ENCODE data around the gene KRTAP9-1. TPM values are rescaled to one million over a fixed set of nuclear protein-coding genes. Genes with fewer than 3 reads are reported as not detected.
"Not testable (repeated sequence)": the region's sequence is repeated elsewhere in the genome, so short reads cannot be mapped to it uniquely, and the experiment has no call there.

KRTAP9-1 gene
- total RNA-seq, 2 experiments from 2014 or later: not detected

DNA sequence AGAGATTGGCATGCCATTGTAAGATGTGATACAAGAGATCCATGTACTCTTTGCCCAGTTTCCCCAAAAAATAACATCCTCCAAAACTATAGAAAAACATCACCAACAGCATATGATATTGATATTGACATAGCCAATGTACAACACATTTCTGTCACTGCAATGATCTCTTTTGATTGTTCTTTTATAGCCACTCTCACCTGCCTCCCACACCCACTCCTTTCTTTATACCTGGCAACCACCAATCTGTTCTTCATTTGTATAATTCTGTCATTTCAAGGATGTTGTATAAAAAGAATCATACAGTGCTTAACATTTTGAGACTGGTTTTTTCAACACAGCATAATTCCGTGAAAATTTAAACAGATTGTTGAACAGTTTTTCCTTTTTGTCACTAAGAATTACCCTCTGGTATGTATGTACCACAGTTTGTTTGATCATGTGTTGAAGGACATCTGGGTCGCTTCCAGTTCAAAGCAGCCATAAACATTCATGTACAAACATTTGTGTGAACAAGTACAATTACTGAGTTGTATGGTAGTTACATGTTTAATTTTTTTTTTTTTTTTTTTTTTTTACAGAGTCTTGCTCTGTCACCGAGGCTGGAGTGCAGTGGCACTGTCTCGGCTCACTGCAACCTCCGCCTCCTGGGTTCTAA, 9.9 kb downstream of the KRTAP9-1 start:
- ChIA-PET POLR2A (no interaction called here), CTCF (no interaction called here)
- no peak overlapping the region for H3K27ac Mint-ChIP-seq
- no peak for DNase-seq
- H3K27me3 Mint-ChIP-seq: peaks cover 9% of the 10 kb centered on the region
- H3K4me3 Mint-ChIP-seq: no peak overlapping the region
- no peaks in the 10 kb centered on the region for H3K36me3 Mint-ChIP-seq (ENCODE audit: low read depth)
- no peaks in the 10 kb centered on the region for H3K9me3 Mint-ChIP-seq
- H3K4me1 Mint-ChIP-seq: no peaks in the 10 kb centered on the region

DNA sequence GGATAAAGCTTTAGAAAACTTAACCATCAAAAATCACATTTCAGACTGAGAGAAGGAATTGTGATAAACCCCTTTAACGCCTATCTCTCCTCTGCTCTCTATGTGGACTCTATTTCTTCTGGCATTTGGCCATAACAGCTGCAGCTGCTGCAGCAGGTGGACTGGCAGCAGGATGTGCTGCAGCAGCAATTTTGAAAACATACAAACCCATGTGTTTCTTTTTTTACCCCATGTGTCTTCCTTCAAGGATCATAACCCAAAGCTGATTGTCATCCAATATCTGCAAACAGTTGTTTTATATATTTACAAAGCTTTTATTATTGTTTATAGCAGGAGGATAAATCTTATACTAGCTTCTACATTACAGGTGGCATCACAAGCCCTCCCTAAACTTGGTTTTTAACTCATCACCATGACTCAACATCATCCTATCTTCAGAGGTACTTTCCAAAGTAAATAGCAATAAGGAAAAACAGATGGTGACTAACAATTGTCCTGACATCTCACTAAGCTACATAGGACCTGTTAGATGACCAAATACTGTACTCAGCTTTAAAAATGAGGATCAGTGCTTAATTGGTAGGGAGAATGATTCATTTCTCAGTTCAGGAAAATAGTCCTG, 22.3 kb downstream of the KRTAP9-1 start:
- CTCF ChIA-PET: no interaction called here
- H3K9me3 Mint-ChIP-seq: no peaks in the 10 kb centered on the region
- H3K36me3 Mint-ChIP-seq (ENCODE audit: low read depth): no peaks in the 10 kb centered on the region
- H3K27ac Mint-ChIP-seq: no peak overlapping the region
- no peak for DNase-seq
- H3K27me3 Mint-ChIP-seq: peaks cover 29% of the 10 kb centered on the region
- no peaks in the 10 kb centered on the region for H3K4me1 Mint-ChIP-seq
- POLR2A ChIA-PET: no interaction called here
- H3K4me3 Mint-ChIP-seq: no peak overlapping the region

DNA sequence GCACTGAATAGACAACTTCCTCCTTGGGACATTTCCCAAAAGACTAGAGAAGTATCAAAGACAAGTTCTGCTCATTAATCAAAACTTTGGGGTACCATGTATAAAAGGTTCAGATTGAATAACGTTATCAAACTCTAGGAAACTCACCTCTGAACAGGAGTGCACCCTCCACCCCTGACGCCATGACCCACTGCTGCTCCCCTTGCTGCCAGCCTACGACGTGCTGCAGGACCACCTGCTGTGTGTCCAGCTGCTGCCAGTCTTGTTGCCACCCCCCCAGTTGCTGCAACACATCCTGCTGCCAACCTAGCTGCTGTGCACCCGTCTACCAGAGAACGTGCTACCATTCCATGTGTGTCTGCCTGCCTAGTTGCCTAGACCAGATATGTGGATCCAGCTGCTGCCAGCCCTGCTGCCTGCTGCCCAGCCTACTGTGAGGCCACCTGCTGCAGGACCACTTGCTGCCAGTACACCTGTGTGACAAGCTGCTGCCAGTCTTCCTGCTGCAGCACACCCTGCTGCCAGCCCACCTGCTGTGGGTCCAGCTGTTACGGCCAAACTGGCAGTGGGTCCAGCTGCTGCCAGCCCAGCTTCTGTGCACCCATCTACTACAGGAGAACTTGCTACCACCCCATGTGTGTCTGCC, 23.0 kb downstream of the KRTAP9-1 start:
- Mint-ChIP-seq H3K9me3 (no peaks in the 10 kb centered on the region), H3K36me3 (ENCODE audit: low read depth) (no peaks in the 10 kb centered on the region), H3K4me1 (no peaks in the 10 kb centered on the region), H3K4me3 (no peak overlapping the region), H3K27me3 (peaks cover 31% of the 10 kb centered on the region), H3K27ac (no peak overlapping the region)
- POLR2A ChIA-PET: no interaction called here
- CTCF ChIA-PET: no interaction called here
- DNase-seq: no peak

DNA sequence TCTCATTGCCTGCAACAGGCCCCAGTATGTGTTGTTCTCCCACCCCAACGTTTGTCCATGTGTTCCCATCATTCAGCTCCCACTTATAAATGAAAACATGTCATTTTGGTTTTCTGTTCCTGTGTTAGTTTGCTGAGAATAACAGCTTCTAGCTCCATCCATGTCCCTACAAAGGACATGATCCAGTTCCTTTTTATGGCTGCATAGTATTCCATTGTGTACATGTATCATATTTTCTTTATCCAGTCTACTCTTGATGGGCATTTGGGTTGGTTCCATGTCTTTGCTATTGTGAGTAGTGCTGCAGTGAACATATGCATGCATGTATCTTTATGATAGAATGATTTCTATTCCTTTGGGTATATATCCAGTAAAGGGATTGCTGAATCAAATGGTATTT, 26.0 kb downstream of the KRTAP9-1 start:
- Mint-ChIP-seq H3K4me1 (no peaks in the 10 kb centered on the region), H3K27me3 (peaks cover 16% of the 10 kb centered on the region), H3K27ac (no peak overlapping the region), H3K4me3 (no peak overlapping the region), H3K9me3 (peaks cover 7% of the 10 kb centered on the region), H3K36me3 (ENCODE audit: low read depth) (no peaks in the 10 kb centered on the region)
- POLR2A ChIA-PET: no interaction called here
- CTCF ChIA-PET: no interaction called here
- DNase-seq: no peak

DNA sequence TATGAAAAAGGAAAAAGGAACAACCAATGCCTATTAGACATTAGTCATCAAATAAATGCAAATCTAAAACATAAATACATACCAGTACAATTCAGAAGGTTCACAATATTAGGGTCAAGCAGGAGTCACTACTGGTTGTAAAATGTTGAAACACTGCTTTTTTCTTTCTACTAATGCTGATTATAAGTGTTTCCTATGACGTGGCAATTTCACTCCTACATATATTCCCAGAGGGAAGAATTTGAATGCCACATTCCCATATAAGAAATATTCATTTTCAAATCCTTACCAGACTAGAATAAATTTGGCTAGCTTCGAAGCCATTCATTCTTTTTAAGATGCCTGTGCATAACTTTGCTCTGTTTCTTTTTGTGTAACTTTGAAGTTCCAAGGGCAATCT, 34.1 kb downstream of the KRTAP9-1 start:
- DNase-seq: no peak
- H3K36me3 Mint-ChIP-seq (ENCODE audit: low read depth): no peaks in the 10 kb centered on the region
- ChIA-PET CTCF (interaction anchor here (1.3 kb wide), 1 partner anchor 27 kb away, joined by 3 read pairs; no protein-coding TSS in a partner anchor), POLR2A (no interaction called here)
- H3K9me3 Mint-ChIP-seq: peaks cover 8% of the 10 kb centered on the region
- no peak overlapping the region for H3K4me3 Mint-ChIP-seq
- no peaks in the 10 kb centered on the region for H3K4me1 Mint-ChIP-seq
- H3K27ac Mint-ChIP-seq: no peak overlapping the region
- peaks cover 12% of the 10 kb centered on the region for H3K27me3 Mint-ChIP-seq

DNA sequence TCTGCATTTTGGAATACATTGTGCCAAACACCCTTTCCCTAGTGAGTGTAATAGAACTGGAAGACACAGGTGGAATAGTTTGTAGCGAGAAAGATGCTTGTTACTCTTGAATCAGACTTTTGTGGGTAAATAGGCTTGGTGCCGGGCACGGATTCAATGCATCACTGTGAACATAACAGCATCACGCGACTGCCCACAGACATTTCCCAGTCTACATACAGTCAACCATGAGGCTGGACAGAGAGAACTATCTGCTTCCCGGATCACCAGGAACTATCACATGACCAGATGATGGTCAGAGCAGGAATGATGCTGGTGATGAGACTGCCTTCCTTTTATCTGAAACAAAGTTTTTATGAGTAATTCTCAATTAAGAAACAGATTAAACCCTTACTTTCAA, 36.4 kb downstream of the KRTAP9-1 start:
- H3K4me1 Mint-ChIP-seq: no peaks in the 10 kb centered on the region
- H3K36me3 Mint-ChIP-seq (ENCODE audit: low read depth): no peaks in the 10 kb centered on the region
- peaks cover 9% of the 10 kb centered on the region for H3K27me3 Mint-ChIP-seq
- H3K27ac Mint-ChIP-seq: no peak overlapping the region
- ChIA-PET CTCF (interaction anchor here (1.0 kb wide), 1 partner anchor 322 kb away, joined by 3 read pairs; no protein-coding TSS in a partner anchor), POLR2A (no interaction called here)
- no peak for DNase-seq
- H3K9me3 Mint-ChIP-seq: no peaks in the 10 kb centered on the region
- no peak overlapping the region for H3K4me3 Mint-ChIP-seq

DNA sequence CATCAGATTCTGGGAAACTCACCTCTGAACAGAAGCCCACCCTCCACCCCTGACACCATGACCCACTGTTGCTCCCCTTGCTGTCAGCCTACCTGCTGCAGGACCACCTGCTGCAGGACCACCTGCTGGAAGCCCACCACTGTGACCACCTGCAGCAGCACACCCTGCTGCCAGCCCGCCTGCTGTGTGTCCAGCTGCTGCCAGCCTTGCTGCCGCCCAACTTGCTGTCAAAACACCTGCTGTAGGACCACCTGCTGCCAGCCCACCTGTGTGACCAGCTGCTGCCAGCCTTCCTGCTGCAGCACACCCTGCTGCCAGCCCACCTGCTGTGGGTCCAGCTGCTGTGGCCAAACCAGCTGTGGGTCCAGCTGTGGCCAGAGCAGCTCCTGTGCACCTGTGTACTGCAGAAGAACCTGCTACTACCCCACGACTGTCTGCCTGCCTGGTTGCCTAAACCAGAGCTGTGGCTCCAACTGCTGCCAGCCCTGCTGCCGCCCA, 37.0 kb downstream of the KRTAP9-1 start, which contains the start of gene KRTAP9-2:
TSS of gene KRTAP9-2 (plus strand) at position 51 of the 498 bp plus-strand sequence. CDS start at position 58, 7 bp downstream.
- H3K27me3 Mint-ChIP-seq; H3K4me3 Mint-ChIP-seq; CTCF ChIA-PET; H3K36me3 Mint-ChIP-seq (ENCODE audit: low read depth); H3K4me1 Mint-ChIP-seq; DNase-seq; H3K27ac Mint-ChIP-seq; POLR2A ChIA-PET; H3K9me3 Mint-ChIP-seq: not testable (repeated sequence)

DNA sequence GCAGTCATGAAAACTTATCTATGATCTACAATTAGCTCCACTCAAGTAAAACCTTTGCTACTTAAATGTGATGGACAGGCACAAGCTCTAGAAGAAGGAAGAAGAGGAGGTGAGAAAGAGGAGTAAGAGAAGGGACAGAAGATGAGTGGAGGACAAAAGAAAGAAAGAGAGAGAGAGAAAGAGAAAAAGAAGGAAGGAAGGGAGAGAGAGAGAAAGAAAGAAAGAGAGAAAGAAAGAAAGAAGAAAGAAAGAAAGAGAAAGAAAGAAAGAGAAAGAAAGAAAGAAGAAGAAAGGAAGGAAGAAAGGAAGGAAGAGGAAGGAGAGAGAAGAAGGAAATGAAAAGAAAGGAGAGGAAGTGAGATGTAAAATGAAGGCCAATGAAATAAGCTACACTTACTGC, 40.4 kb downstream of the KRTAP9-1 start:
- Mint-ChIP-seq H3K27ac (no peak overlapping the region), H3K4me1 (no peaks in the 10 kb centered on the region), H3K27me3 (peaks cover 12% of the 10 kb centered on the region), H3K4me3 (no peak overlapping the region), H3K9me3 (no peaks in the 10 kb centered on the region), H3K36me3 (ENCODE audit: low read depth) (no peaks in the 10 kb centered on the region)
- no peak for DNase-seq
- CTCF ChIA-PET: no interaction called here
- POLR2A ChIA-PET: no interaction called here

DNA sequence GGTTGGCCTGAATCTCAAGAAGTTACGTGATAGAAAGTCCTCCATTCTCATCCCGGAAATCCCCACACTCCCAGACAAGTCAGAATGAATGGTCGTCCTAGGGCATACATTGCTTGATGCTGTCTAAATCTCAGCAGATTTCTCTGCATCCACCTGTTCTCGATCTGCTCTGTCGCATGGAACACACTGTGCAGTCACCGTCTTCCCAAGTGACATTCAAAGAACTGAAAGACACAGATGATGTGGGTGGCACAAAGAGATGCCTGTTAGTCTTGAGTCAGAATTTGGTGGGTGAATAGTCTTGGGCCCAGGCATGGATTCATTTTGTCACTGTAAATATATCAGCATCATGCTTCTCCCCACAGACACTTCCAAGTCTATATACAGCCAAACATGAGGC, 42.0 kb downstream of the KRTAP9-1 start:
- Mint-ChIP-seq H3K4me1 (no peaks in the 10 kb centered on the region), H3K36me3 (ENCODE audit: low read depth) (no peaks in the 10 kb centered on the region), H3K9me3 (no peaks in the 10 kb centered on the region), H3K27me3 (peaks cover 15% of the 10 kb centered on the region), H3K4me3 (no peak overlapping the region), H3K27ac (no peak overlapping the region)
- no peak for DNase-seq
- CTCF ChIA-PET: no interaction called here
- POLR2A ChIA-PET: no interaction called here

DNA sequence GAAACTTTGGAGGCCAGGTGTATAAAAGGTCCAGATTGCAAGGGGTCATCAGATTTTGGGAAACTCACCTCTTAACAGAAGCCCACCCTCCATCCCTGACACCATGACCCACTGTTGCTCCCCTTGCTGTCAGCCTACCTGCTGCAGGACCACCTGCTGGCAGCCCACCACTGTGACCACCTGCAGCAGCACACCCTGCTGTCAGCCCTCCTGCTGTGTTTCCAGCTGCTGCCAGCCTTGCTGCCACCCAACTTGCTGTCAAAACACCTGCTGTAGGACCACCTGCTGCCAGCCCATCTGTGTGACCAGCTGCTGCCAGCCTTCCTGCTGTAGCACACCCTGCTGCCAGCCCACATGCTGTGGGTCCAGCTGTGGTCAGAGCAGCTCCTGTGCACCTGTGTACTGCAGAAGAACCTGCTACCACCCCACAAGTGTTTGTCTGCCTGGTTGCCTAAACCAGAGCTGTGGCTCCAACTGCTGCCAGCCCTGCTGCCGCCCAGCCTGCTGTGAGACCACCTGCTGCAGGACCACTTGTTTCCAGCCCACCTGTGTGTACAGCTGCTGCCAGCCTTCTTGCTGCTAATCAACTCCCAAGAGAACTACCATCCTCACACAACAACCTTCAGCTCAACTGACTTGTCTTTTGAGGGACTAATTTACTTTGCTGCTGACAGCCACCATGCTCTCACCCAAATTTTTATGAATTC, 42.9 kb downstream of the KRTAP9-1 start, which contains the start of gene KRTAP9-3:
TSS of gene KRTAP9-3 (plus strand) at position 51 of the 707 bp plus-strand sequence. CDS start at position 104, 53 bp downstream.
- not testable (repeated sequence) for H3K27ac Mint-ChIP-seq

DNA sequence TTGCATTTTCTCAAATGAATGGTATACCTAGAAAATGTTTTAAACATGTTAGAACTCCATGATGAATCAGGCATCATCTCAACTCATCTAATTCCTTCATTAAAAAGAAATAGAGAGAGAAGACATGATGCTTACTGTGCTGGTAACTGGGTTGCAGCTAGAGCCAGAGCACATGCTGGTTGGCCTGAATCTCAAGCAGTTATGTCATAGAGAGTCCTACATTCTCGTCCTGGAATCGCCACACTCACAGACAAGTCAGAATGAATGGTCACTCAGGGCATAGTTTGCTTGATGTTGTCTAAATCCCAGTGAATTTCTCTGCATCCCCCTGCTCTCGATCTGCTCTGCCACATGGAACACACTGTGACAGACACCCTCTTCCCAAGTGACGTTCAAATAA, 47.4 kb downstream of the KRTAP9-1 start:
- DNase-seq; H3K4me3 Mint-ChIP-seq; POLR2A ChIA-PET; CTCF ChIA-PET; H3K27me3 Mint-ChIP-seq; H3K36me3 Mint-ChIP-seq (ENCODE audit: low read depth); H3K4me1 Mint-ChIP-seq; H3K9me3 Mint-ChIP-seq; H3K27ac Mint-ChIP-seq: not testable (repeated sequence)

More for the DNA sequence above, 42.9 kb downstream of the KRTAP9-1 start, which contains the start of gene KRTAP9-3:
- H3K36me3 Mint-ChIP-seq (ENCODE audit: low read depth); H3K4me3 Mint-ChIP-seq; CTCF ChIA-PET; POLR2A ChIA-PET; H3K4me1 Mint-ChIP-seq; DNase-seq; H3K9me3 Mint-ChIP-seq: not testable (repeated sequence)
- peaks cover 15% of the 10 kb centered on the region for H3K27me3 Mint-ChIP-seq

DNA sequence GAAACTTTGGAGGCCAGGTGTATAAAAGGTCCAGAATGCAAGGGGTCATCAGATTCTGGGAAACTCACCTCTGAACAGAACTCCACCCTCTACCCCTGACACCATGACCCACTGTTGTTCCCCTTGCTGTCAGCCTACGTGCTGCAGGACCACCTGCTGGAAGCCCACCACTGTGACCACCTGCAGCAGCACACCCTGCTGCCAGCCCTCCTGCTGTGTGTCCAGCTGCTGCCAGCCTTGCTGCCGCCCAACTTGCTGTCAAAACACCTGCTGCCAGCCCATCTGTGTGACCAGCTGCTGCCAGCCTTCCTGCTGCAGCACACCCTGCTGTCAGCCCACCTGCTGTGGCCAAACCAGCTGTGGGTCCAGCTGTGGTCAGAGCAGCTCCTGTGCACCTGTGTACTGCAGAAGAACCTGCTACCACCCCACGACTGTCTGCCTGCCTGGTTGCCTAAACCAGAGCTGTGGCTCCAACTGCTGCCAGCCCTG, 48.3 kb downstream of the KRTAP9-1 start, which contains the start of gene KRTAP9-8:
TSS of gene KRTAP9-8 (plus strand) at position 51 of the 489 bp plus-strand sequence. CDS start at position 104, 53 bp downstream.
- H3K36me3 Mint-ChIP-seq (ENCODE audit: low read depth); H3K27ac Mint-ChIP-seq; H3K9me3 Mint-ChIP-seq; CTCF ChIA-PET; H3K4me1 Mint-ChIP-seq; H3K27me3 Mint-ChIP-seq; H3K4me3 Mint-ChIP-seq; DNase-seq; POLR2A ChIA-PET: not testable (repeated sequence)
